Coronary artery (tissue), 2 donors: ENCODE measurements around the gene ATP1B3.

Source experiments
- DNase-seq: peaks from one replicate; pipeline ENCODE4 v3.0.0-alpha.2; 2017; ENCODE audit warnings: low spot score
- H3K27ac ChIP-seq, 2 donors: fragments of 200-600 bp; sonication (generic); one replicate each; pipeline ENCODE4 v1.5.1; 2016 to 2019
- H3K4me3 ChIP-seq: fragments of 200-600 bp; sonication (generic); 2 replicates; pipeline ENCODE4 v1.5.1; 2016; ENCODE audit warnings: mild to moderate bottlenecking, moderate library complexity
- TF ChIP-seq, protein P1 (sequence below): fragments of 200-600 bp; sonication (generic); IDR thresholded peaks from one replicate; pipeline ENCODE4 v1.5.1; 2019; ENCODE audit warnings: antibody characterized with exemption

The ATP1B3 gene

DNA sequence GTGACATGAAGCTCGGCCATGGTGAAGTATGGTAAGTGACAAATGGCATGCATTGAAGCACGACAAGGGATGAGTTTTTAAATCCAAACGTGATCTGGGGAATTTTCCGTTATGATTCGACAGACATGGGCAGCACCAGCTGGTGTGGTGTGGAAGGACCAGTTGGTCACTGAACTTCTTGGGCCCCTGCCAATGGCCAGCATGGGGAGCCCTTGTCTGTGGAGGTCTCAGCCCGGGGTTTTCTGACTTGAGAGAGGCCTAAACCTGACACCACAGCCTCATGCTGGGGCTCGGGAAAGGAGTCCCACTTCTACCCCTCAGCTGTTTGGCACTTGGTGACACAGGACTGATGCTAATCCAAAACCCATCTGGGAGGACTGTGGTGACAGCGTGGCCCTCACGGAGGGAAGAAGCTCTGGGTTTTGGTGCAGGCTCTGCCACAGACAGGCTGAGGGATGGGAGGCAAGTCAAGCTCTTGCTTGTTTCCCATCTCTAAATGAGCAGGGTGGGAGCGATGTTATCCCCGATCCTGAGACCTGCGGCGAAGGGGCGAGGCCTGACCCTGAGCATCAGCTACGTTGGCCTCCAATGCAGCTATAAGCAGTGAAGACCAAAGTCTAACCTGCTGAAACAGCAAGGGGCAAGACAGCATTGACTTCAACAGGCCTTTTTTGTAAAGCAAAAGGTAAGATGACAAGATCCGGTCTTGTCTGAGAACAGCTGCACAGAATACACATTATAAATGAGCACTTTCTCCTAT, 69.5 kb downstream of the ATP1B3 start:
- Histone ChIP-seq H3K4me3 (no peak overlapping the region), H3K27ac (no peak overlapping the region)
- TF ChIP-seq, protein P1, sequence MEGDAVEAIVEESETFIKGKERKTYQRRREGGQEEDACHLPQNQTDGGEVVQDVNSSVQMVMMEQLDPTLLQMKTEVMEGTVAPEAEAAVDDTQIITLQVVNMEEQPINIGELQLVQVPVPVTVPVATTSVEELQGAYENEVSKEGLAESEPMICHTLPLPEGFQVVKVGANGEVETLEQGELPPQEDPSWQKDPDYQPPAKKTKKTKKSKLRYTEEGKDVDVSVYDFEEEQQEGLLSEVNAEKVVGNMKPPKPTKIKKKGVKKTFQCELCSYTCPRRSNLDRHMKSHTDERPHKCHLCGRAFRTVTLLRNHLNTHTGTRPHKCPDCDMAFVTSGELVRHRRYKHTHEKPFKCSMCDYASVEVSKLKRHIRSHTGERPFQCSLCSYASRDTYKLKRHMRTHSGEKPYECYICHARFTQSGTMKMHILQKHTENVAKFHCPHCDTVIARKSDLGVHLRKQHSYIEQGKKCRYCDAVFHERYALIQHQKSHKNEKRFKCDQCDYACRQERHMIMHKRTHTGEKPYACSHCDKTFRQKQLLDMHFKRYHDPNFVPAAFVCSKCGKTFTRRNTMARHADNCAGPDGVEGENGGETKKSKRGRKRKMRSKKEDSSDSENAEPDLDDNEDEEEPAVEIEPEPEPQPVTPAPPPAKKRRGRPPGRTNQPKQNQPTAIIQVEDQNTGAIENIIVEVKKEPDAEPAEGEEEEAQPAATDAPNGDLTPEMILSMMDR: no peak
- DNase-seq: no peak

DNA sequence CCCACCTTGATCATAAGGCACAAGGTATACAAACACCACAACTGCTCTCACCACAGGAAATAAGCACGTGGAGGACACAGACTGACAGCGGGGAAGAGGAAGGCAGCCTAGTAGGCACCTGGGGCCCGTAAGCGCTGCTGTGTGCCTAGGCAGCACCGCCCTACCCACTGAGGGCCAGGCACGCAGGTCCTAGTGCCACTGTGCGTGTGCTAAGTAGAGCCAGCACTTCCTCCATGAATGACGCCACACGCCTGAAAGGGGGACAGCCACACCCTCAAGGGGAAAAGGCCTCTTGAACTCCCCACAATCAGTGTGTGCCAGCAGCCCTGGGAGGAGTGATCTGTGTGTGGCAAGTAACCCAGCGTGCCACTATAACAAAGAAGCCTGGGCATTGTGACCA, 73.0 kb downstream of the ATP1B3 start:
- H3K4me3 ChIP-seq: no peak overlapping the region
- H3K27ac ChIP-seq: no peak overlapping the region
- TF ChIP-seq, protein P1: no peak
- no peak for DNase-seq

DNA sequence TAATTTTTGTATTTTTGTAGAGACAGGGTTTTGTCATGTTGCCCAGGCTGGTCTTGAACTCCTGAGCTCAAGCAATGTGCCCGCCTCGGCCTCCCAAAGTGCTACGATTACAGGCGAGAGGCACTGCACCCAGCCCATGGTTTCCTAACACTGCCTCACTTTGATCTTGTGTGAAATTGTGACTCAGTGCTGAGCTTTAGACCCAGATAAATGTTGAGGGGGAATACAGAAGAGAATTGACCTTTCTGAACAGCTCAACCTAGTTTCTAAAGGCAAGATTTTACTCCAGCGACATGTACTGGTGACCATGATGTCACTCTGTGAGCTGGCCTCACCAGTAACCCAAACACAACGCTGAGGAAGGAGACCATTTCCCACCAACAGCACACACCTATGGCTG, 73.5 kb downstream of the ATP1B3 start:
- H3K27ac ChIP-seq: no peak overlapping the region
- DNase-seq: no peak
- no peak overlapping the region for H3K4me3 ChIP-seq
- TF ChIP-seq, protein P1: no peak

DNA sequence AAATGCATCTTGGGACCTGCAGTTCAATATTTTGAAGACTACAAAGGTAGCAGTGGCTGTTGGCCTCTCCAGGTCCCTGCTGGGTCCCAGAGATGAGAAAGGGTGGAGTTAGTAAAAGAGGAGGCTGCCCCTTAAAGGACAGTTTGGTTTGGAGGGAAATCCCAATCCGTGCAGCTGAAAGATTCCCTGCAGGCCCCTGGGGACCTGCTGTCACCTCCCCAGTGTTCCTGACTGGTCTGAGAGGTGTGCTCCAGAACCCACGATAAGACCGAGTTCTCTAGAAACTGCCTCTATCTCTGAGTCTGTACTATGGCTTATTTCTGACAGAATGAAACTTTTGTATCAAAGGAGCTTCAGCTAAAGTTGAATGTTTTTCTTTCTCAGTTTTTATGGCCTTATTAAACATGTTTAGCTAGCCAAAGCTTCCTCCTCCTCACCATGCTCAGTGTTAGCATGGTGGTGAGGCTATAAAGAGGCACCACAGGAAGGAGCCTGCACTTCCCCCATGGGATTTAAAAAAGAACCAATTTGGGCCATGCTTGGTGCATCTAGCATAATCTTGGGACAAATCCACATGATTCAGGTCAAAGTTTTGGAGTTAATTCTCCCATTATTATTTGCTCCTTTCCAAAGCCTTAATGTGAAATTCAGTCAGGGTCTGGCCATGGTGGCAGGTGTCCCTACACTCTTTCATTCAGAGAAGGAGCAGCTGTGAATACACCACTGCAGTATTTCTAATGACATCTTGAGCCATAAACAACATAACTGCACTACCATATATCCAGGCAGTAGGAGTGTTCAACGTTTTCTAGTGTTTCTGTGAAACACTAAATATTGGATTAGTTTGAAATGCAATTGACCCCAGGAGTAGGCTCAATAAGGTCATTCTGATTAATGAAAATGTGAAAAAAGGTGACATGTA, 74.4 kb downstream of the ATP1B3 start:
- DNase-seq: no peak
- Histone ChIP-seq H3K4me3 (no peak overlapping the region), H3K27ac (no peak overlapping the region)
- TF ChIP-seq, protein P1: no peak

DNA sequence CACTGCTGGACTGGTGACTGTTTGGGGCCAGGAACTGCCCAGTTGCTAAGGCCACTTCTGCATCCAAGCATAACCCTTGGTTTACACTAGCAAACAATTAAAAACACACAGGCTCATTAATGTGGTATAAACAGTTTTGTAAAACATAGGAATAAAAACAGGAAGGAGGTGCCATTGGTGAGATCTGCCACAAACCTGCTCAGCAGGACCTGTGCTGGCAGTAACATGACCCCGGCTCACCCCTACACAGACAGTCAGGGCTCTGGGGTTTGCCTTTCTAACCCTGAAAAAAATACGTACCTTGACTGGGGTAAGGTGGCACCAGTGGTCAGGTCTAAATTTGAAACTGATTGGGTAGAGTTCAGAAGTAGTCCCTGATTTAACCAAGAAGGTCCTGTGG, 76.2 kb downstream of the ATP1B3 start:
- Histone ChIP-seq H3K4me3 (no peak overlapping the region), H3K27ac (no peak overlapping the region)
- TF ChIP-seq, protein P1: no peak
- DNase-seq: no peak

DNA sequence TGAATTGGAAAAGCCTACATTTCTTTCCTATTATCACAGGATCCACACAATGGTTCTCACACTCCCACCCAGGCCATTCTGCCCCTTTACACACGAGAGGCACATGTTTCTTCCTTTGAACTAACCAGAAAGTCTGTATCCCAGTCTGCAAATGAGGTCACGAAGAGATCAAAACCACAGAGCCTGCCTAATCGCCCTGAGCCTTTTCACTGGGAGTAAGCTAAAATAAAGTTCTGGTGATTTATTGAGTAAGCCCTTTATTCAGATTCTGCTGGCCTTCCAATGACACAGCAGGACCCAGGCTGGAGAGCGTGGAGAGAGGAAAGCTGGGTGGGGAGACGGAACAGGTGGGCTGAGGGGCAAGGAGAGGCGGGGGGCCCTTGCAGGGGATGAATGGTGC, 78.7 kb downstream of the ATP1B3 start:
- TF ChIP-seq, protein P1: no peak
- no peak for DNase-seq

More for the DNA sequence above, 78.7 kb downstream of the ATP1B3 start:
- H3K27ac ChIP-seq: no peak overlapping the region
- H3K4me3 ChIP-seq: no peak overlapping the region
